Stimulated activated CD4-positive, alpha-beta T cell treated with anti-CD3 and anti-CD28 coated beads, Interleukin-12 subunit alpha, Interleukin-12 subunit beta, amount 100 ng/mL, for 48 hours (primary cell): ENCODE measurements around the gene SCFD2.
"Not testable (repeated sequence)": the region's sequence is repeated elsewhere in the genome, so short reads cannot be mapped to it uniquely, and the experiment has no call there.

Experiments
- DNase-seq, 3 donors: peaks; one replicate each; pipeline ENCODE4 v3.0.0-alpha.2; 2020; ENCODE audit warnings: low read depth in 2 of 3, low spot score in 1 of 3

SCFD2 gene

DNA sequence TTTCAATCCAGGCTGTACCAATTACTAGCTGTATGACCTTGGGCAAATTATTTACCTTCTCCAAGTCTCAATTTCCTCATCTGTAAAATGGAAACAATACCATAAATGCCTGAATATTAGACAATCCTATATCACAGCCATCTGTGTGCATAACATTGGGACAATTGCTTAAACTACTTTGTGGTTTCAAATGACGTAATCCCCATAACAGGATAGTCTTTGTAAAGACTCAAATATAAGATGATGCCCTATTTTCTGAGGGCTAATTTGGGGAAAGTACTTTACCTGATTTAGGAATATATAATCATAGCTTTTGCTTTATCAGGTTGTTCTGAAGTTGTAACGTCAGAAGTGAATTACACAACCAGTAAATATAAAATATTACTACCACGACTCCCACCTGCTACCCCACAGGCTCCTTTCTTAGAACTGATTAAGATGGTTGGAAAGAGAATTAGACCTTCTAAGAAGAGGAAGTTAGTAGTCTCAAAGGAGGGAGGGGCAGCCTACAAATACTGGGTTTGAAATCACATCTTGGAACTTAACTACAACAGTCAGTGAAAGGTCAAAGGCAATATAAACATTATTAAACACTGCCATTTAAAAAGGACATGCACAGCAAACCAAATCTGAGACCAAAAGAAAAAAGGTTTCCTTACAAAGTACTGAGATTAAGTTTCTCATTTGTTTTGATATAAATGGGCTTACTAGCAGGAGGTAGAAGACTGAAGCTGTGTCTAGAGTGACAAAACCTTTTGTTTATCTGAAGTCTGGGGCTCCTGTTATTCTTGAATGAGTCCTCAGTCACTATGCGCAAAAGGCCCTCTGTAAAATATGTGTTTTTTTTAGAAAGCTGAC is 215.0 kb downstream of the SCFD2 start:
- no peak for DNase-seq

DNA sequence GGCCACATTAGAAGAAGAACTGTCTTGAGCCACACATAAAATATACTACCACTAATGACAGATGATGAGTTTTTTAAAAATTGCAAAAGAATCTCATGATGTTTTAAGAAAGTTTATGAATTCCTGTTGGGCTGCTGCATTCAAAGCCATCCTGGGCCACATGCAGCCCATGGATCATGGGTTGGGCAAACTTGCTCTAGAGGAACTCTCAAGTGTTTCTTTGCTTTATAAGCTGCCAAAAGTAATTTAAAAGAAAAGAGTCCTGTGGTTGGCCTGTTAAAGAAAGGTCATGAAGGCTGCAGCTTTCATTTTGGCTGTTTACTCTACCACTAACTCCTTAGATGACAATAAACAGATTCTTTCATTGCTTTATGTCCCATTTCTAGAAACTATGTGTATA is 218.2 kb downstream of the SCFD2 start:
- DNase-seq = no peak

DNA sequence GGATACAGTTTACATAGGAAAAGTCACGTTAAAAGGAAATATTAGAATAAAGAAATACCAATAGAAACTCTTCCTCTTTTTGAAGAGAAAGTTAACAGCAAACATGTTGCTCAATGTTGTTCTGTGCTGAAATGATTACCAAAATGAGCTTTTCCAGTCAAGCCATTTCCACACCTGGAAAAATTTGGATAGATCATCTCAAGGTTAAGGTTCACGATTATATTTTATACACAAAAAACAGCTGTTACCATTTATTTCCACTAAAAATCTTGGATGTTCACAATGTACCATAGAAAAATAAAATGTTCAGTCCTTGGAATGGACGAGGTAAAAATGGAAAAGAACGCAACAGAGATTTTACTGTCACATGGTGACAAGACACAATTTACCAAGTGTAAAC is 218.7 kb downstream of the SCFD2 start:
- DNase-seq = no peak

DNA sequence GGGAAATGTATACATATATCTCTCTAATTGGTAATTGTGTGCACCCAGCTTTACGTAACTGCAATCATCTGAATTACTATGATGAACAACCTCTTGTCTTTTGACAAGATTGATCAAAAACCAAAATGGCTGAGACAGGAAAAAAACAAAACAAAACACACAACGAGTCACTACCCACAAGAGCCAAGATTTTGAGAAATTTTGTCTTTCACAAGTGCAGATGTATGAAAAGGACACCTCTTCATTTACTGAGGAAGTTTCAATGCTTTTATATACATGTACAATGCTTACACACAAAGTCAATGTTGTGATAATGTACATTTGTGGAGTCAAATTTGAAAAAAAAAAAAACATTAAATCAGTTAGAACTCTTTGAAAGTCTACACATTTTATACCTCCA is 224.6 kb downstream of the SCFD2 start:
- DNase-seq = no peak

DNA sequence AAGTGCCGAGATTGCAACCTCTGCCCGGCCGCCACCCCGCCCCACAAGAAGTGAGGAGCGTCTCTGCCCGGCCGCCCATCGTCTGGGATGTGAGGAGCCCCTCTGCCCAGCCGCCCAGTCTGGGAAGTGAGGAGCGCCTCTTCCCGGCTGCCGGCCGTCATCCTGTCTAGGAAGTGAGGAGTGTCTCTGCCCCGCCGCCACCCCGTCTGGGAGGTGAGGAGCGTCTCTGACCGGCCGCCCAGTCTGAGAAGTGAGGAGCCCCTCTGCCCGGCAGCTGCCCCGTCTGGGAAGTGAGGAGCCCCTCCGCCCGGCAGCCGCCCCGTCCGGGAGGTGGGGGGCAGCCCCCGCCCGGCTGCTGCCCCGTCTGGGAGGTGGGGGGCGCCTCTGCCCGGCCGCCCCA is 226.6 kb downstream of the SCFD2 start:
- not testable (repeated sequence) for DNase-seq

DNA sequence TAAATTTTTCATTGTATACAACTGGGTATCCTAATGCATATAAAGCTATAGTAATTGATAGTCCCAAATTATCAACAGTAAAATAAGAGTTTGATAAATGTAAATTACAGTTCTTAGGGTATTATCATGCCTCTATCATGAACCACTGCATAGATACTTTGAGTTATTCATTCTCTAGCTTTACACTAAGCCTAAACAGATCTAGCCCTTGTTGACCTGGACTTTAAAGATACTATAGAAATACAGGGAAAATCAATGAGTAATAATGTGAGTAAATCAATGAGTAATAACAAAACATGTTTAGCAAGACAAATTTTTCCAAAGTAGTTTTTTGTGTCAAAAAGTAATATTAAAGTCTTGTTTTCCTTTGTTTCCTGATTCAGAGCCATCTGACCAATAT is 228.4 kb downstream of the SCFD2 start:
- DNase-seq = no peak

DNA sequence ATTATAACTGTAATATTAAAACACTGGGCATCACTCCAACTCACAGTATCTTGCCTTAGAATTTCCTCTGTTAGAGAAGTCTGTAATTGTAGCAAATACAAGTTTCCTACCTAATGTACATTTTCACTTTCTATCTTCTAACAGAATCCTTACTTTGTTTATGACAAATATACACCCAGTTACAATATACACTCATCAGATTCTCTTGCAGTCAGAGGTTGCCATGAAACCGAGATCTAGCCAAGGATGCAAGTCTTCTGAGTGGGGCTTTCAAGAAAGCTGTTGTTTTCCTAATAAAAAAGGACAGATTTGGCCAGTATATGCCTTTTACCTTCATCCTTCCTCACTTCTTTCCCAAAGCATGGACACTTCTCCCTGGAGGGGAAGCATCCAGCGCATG is 228.9 kb downstream of the SCFD2 start:
- no peak for DNase-seq

DNA sequence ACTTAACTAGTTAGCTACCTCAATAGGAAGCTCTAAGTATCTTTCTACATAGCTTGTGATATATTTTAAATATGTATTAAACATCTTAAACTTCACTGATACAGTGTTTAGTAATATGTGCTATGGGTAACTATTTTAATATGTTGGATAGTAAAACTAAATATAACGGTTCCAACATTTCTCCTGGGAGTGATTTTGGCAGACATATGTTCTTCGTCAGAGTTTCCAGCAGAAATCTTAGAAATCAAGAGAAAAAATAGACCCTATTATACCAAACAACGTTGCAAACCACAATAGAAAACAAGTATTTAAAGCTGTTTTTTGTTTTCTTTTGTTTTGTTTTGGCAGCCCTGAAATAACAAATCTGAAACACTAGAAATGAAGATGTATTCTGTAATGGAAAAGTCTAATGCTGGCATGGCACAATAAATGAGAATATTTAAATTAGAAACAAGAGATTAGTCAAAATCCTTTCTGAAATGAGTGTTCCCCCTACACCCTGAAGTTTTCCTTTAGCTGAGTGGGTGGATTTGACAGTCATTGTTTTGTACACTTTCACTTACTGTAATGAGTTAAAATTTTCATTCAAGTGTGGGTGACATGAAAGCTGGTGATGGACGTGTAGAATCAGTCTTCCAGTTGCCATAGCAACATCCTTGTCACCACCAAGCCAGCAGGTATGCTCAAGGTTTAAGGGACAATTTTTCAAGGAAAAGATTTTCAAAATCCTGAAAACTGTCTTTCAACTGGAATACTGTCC is 233.5 kb downstream of the SCFD2 start:
- DNase-seq = peak in 1 of 3 donors; percentile 24

DNA sequence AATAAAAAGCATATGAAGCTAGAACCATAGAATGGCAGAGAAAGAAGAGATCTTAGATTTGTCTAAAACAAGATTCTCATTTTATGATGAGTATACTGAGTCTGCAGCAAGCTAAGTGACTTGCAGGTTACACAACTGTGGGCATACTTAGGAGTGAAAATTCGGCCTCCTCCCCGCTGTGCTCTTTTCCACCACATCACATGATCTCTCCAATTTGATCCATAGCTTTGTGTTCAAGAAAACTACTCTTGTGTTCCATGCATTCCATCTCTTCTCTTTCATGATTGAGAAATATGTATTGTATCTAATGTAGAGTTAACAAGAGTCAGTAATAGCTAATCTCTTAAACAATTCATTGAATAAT is 234.3 kb downstream of the SCFD2 start:
- DNase-seq = no peak

DNA sequence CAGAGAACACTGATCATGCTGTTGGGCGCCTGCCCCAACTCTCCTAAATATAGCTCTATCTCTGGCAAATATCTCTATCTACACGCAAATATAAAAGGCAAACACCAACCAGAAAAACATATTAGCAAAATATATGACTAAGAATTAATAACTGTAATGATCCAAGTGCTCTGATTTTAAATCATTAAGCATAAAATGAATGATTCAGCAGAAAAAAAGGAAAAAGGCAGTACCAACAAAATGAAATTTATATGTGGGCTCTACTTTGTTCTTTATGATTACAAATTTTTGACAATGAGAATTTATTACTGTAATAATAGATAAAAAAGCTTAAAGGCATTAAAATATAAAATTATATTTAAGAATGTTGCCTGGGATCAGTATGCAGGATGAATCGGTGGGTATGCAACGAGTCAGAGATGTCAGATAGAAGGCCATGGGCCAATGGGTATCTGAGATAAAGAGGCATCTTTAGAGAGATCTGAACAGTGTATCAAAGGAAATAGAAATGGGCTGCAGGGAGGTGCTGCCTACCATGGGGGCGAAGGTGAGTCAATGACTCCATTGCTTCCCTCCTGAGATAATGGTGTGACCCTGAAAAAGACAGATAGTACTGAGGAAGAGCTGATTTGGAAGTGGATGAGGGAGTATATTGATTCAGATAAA is 234.8 kb downstream of the SCFD2 start:
- no peak for DNase-seq

DNA sequence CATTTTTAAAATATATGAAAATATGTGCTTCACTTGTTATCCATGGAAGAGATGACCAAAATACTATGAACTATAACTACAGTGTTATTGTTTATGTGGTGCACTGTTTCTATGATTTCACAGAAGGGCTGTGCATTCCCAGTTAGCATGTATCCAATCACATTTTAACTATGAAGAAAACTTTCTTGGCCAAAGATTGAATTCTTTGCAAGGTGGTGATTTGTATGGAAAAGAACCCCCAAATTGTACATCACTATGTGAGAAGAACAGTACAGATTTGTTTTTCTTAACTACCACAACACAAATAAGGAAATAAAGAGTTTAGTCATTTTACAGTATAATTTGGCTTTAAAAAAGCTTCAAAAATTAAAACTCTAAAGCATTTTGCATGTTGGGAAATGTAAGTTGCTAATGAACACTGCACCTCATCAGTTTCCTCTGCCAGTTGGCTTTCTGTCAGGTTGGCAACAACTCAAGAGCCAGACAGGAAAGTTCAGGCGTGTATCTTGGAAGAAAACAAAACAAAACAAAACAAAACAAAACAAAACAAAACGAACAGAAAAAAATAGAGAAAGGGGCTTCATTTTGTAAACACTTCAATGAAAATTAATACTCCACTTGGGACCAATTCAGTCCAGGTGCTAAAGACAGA is 237.0 kb downstream of the SCFD2 start:
- DNase-seq = no peak

DNA sequence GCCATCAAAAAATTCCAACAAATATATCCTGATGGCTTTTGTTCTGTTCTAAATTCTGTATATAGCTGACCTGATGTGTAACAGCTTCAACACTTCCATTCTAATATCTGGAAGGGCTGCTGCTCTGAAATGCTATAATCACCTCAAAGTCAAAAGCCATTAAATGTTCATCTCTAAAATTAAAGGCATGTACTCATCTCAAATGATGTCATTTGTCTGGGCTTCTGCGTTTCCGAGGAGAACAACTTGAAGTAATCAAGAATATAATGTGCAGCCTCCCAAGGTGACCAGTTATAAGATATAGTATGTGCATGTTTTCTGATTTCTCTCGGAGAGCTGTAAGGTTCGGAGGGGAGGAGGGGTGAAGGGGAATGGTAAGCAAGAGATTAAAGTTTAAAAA is 237.6 kb downstream of the SCFD2 start:
- DNase-seq = no peak

DNA sequence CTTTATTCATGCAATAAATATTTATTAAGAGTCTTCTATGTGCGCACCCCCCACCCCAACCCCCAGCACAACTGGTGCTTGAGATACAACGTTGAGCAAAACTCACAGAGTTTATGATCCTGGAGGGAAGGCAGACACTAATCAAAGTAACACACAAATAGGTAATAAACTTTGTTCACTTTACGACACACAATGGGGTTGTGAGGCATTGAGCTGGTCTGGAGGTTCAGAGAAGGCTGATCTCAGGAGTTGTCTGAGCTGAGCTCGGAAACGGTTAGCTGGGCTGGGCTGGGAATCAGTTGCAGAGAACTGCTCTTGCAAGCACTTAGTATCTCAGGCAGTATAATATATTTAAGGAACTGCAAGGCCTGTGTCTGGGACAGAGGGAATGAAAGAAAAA is 238.5 kb downstream of the SCFD2 start:
- DNase-seq = no peak

DNA sequence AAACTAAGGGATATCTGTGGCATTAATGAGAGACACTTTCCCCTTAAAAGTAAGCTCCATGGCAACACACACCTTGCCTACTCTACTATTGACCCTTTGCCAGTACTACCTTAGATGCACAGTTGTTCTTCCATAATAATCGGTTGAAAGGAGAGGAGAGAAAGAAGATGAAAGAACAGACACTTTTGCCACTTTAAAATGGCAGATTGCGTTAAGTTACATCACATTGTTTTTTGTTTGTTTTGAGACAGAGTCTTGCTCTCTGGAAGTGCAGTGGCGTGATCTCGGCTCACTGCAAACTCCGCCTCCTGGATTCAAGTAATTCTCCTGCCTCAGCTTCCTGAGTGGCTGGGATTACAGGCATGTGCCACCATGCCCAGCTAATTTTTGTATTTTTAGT is 239.8 kb downstream of the SCFD2 start:
- no peak for DNase-seq

DNA sequence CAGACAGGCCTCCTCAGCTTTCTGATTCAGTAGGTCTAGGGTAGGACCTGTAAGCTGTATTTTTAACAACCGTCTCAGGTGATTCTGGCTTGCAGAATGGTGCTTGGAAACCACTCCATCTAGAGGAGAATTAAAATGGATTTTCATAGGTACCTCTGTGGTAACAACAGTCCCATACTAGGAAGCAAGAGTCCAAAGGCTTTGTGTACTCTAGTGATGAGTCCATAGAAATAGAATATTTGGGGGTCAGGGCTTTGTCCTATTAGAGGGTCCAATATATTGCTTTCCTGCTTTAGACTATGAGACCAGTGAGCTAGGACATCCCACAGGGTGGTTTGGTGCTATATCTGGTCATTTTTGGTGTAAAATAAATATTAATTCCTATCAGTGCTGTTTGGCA is 242.0 kb downstream of the SCFD2 start:
- DNase-seq = no peak

DNA sequence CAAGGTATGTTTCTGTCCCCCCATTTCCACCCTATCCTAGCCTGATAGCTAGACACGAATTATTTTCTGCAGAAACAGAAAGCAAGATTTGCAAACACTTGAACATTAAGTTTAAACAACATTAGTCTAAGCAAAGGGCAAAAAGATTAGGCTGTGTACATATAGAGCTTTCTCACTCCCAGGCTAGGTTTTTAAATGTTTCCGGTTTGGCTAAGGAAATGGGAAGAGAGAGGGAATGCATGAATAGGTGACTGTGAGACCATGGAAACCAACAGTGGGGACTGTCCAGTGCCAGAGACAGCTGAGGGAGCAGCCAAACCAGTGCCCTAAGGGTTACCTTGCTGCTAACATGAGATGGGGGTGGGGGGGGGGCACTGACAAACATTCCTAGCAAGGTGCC is 242.7 kb downstream of the SCFD2 start:
- no peak for DNase-seq

DNA sequence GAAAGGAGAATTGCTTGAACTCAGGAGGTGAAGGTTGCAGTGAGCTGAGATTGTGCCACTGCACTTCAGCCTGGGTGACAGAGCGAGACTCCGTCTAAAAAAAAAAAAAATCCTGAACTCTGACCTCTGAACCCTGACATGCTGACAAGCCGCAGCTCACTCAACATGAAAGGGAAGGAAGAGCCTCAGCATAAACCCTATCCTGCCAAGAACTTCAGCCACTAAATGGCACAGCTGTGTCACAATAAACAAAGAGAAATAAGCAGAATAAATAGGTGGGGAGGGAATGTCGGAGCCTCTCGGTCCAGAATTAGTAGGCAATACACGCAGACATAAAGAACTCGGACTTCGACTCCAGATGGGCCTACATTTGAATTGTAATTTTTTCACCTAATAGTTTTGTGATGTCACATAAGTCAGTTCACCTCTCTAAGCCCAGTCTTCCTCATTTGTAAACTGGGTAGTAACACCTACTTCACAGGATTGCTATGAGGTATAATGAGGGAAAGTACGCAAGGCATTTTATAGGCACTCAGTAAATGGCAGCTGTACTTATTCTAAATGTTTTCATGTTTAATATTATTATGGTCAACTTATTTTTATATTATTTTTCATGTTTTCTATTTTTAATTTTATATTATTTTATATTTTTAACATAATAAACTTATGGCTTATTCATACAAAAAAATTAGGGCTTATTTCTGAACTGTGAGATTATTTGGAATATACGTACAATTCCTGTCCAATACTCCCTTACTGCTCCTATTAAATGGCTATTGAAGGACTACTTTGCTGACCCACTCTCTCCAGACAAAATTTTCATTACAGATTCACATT is 243.4 kb downstream of the SCFD2 start:
- no peak for DNase-seq

DNA sequence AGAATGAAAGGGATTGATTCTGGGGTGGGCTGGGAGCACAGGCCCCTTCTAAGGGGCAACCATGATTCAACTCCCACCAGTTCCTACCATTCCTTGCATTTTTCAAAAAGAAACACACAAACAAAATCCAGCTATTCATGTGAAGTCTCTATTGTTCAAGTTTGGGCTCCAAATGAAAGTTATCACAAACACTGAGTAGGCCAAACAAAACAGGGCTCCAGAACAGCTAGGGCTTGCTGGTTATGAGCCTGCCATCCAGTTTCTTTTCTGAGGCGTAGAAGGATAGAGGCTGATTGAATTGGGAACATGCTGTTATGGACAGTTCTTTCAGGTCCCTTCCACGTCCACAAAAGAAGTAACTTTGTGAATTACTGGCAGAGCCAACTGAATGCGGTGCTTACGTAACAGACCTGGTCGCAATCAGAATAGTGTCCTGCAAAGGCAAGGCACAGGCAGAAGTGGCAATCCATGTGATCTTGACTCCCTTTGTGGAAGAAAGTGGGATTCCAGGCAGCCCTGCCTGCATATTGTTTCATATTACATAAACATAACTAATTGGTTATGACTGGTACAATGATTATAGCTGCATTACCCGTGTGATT is 244.5 kb downstream of the SCFD2 start:
- DNase-seq = no peak

DNA sequence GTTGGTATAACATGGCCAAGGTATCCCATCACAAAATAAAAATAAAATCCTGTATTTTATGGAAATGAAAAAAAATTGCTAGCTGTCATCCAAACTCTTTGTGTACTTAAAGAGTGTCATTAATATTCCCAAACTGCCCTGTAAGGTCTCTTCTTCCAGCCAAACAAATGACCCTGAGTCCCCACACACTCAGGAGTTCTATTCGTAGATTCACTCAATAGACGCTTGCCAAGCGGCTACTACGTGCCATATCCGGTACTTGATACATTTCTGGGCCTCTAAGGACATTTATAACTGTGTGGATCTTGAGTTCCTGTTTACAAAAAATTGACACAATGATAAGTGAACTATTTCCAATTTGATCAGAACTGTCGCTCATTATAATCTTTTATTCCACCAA is 245.1 kb downstream of the SCFD2 start:
- DNase-seq = no peak

DNA sequence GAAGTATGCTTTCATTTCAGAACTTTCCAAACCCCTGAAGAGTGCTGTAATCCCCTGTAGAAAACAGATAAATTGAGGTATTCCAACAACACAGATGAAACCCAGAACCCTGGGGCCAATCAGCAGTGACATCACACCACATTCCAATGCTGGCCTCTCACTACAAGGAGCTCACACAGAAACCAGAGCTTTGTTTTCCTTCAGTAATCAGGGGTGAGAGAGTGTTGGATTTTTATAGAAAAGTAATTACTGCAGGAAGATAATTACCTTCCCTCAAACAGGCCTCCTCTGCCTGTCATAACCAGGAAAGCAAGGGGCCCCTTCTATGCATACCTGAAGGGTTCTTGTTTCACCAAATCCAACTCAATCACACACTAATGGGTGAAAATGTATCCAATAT is 246.2 kb downstream of the SCFD2 start:
- DNase-seq = no peak
